Mammary epithelial cell (primary cell): ENCODE results near the gene PLK2.

Experiments used
- CTCF ChIP-seq, 2 donors: IDR thresholded peaks in 1 of 2; conservative IDR thresholded peaks in 1 of 2; 2 replicates each; pipeline ENCODE4 v1.5.1; 2011 to 2012; ENCODE audit warnings: inconsistent platforms in 2 of 2, low read length in 2 of 2, mild to moderate bottlenecking in 2 of 2, control low read depth in 1 of 2, low read depth in 1 of 2; ENCODE audit not compliant: insufficient read depth in 1 of 2; ENCODE audit errors: extremely low read depth in 1 of 2
- EZH2 ChIP-seq: IDR thresholded peaks from 2 replicates; pipeline ENCODE4 v1.6.1; 2012; ENCODE audit warnings: low read length, inconsistent platforms, borderline replicate concordance

DNA sequence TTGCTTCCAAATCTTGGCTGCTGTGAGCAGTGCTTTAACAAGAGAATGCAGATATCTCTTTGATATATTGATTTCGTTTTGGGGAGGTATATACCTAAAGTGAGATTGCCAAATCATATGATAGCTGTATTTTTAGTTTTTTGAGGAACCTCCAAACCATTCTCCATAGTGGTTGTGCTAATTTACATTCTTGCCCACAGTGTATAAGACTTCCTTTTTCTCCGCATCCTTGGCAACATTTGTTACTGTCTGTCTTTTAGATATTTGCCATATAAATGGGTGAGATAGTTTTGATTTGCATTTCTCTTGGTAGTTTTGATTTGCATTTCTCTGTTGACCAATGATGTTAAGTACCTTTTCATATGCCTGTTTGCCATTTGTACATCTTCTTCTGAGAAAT is 10.0 kb upstream of the PLK2 start:
- no peak for TF ChIP-seq CTCF (conservative IDR thresholded peaks at IDR 0.05 in 1 of 2, IDR thresholded peaks at IDR 0.05 in 1 of 2; ENCODE audit: extremely low read depth in 1 of 2, insufficient read depth in 1 of 2, low read depth in 1 of 2, low read length in 2 of 2)
- TF ChIP-seq EZH2, result no peak
